GM04503 (cell line): ENCODE results near the gene CIAO1.
"Not testable (repeated sequence)": the region's sequence is repeated elsewhere in the genome, so short reads cannot be mapped to it uniquely, and the experiment has no call there.

Experiments
- DNase-seq: peaks from one replicate; pipeline ENCODE4 v3.0.0-alpha.2; 2012; ENCODE audit warnings: low read depth

Gene CIAO1

GRCh38 chr2:96276787-96277499 is 10.9 kb downstream of the CIAO1 start:
- DNase-seq = no peak

- no peak for DNase-seq
Measured at GRCh38 chr2:96287273-96287856, 21.3 kb downstream of the CIAO1 start.

- no peak for DNase-seq
Measured at GRCh38 chr2:96291751-96292150, 25.7 kb downstream of the CIAO1 start.

GRCh38 chr2:96294271-96294670 is 28.2 kb downstream of the CIAO1 start:
- DNase-seq = not testable (repeated sequence)

GRCh38 chr2:96296925-96297324 is 30.9 kb downstream of the CIAO1 start:
- DNase-seq = no peak

GRCh38 chr2:96301865-96302264 is 35.8 kb downstream of the CIAO1 start:
- DNase-seq = no peak

GRCh38 chr2:96304606-96305005 is 38.6 kb downstream of the CIAO1 start:
- no peak for DNase-seq

GRCh38 chr2:96305091-96305978 is 39.3 kb downstream of the CIAO1 start, which contains the start of gene SNRNP200:
Gene SNRNP200 (minus strand): TSS chr2:96305546. CDS start chr2:96305437, 109 bp downstream.
- DNase-seq = peak; percentile 36

GRCh38 chr2:96305979-96306308 is 39.9 kb downstream of the CIAO1 start:
- DNase-seq = no peak

- no peak for DNase-seq
Measured at GRCh38 chr2:96306370-96306769, 40.3 kb downstream of the CIAO1 start.

GRCh38 chr2:96308248-96308647 is 42.2 kb downstream of the CIAO1 start:
- DNase-seq = no peak

GRCh38 chr2:96315005-96315399 is 49.0 kb downstream of the CIAO1 start:
- no peak for DNase-seq

GRCh38 chr2:96315400-96316071 is 49.5 kb downstream of the CIAO1 start:
- DNase-seq = peak; percentile 76

- DNase-seq = no peak
Measured at GRCh38 chr2:96316999-96317398, 51.0 kb downstream of the CIAO1 start.

GRCh38 chr2:96317584-96317997 is 51.6 kb downstream of the CIAO1 start:
- no peak for DNase-seq

- no peak for DNase-seq
Measured at GRCh38 chr2:96318723-96319122, 52.7 kb downstream of the CIAO1 start.

GRCh38 chr2:96319396-96319795 is 53.4 kb downstream of the CIAO1 start:
- DNase-seq = no peak

- DNase-seq = no peak
Measured at GRCh38 chr2:96320326-96320725, 54.3 kb downstream of the CIAO1 start.

- DNase-seq = no peak
Measured at GRCh38 chr2:96320728-96321622, 55.0 kb downstream of the CIAO1 start.
